Measurements from ENCODE around the gene CACNB4.

GRCh38 chr2:151816843-151817242 lies 282.0 kb downstream of the CACNB4 start:
- TF ChIP-seq POLR2AphosphoS5 (IDR thresholded peaks at IDR 0.05; ENCODE audit: low read depth) (no peak), CTCF (IDR thresholded peaks at IDR 0.05; ENCODE audit: insufficient read depth, low read length) (no peak), GABPA (IDR thresholded peaks at IDR 0.05; ENCODE audit: low read depth) (no peak)
